Activated effector memory CD4-positive, alpha-beta T cell treated with anti-CD3 and anti-CD28 coated beads, Interleukin-2, amount 50 U/mL, for 16 hours (primary cell): ENCODE data around the gene FUT7.
"Not testable (repeated sequence)": the region's sequence is repeated elsewhere in the genome, so short reads cannot be mapped to it uniquely, and the experiment has no call there.

Source experiments
- DNase-seq: peaks from one replicate; pipeline ENCODE4 v3.0.0-alpha.2; 2020

Gene FUT7

DNA sequence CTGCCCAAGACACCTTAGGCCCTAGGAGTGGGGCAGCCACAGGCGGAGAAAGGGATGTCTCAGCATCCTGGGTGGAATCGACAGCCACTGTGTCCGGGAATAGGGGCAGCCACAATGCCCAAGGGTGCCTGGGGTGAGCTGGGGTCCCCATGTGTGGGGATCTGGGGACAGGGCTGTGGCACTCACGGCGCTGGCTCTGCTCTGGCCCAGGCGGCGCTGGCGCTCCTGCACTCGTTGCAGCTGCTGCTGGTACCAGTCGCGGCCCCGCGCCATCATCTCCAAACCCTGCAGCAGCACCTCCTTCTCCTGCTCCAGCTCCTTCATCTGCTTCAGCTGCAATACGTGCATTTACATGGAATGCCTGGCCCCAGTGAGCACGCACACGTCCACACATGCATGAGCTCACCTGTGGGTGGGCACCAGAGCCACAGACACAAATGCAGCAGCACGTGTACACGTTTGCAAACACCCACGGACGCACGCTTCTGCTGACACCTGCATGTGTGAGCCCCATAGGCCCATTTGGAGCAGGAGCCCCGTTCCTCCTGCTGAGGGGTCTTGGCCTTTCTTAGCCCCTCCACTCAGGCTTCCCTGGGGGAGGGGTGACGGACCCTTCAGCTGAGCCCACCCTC is 33.6 kb upstream of the FUT7 start:
- DNase-seq = no peak

DNA sequence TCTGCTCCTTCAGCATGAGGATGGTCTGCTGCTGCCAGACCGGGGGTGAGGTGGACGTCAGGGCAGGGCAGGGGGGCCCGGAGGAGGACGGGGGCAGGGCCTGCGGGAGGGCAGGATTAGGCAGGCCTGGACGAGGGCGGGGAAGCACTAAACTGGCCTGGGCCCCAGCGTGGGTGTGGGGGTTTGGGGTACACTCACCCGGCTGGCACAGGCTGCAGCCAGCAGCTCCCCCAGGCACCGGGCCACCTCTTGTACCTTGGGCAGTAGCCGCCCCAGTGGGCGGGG is 32.9 kb upstream of the FUT7 start:
- DNase-seq = no peak

DNA sequence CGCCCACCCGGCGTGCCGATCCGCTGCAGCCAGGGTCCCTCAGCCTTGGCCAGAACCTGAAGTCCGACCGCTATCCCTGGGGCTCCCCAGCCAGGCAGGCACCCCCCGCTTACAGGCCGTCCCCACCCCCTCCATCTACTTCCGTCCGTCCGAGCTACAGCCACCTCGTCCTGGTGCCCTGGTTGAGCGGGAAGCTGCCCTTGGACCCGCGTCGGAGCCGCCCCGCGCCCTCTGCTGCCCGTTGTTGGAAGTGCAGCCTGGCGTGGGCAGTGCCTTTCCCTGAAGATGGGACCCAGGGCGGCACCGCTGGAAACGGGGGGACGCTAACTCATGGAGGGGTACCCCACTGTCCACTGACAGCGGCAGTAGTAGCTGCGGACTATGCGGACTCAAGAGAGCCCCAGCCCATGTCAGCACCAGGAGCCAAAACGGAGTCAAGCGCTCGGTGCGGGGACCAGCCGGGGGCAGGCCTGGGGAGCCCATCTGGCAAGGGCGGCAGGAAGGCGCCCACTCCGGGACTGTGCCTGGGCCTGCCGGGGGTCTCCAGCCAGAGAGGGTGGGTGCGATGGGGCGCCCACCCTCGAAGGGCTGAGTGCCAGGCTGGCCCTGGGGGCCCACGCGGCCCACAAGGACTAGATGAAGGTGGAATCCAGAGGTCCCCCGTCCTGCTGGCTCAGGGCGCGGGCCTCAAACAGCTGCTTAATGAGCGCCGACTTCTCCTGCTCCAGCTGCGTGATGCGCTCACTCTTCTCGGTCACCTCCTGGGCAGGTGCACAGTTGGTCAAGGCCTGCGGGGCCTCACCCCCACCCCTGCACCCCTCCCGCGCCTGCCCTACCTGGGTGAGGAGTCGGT is 32.4 kb upstream of the FUT7 start:
- DNase-seq = peak; percentile 88

DNA sequence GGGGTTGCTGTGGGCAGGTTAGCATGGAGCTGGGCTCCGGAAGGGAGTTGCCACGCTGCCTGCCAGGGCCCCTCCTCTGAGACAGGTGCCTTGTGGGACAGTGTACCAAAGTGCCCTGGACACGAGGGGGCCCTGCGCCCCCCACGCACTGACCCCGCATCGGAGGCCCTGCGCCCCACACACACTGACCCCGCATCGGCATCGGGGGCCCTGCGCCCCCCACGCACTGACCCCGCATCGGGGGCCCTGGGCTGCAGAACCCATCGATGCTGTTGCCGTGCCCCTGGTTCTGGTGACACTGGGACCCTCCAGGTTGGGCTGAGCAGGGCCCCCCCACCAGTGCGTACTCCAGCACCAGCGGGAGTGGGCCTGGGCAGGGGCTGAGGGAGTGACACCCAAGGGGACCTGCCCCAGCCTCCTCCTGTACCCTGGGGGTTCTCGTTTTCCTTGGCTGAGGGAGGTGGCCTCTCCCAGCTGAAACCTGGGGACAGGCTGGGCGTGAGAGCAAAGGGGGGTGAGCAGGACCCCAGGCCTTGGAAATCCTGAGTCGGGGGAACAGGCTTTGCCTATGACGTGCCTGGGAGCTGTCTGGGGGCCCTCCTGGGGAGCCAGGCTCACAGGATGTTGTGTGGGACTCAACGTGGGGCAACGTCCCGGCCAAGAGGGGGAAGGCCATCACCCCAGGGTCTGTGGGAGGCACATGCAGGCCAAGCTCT is 31.6 kb upstream of the FUT7 start:
- no peak for DNase-seq

DNA sequence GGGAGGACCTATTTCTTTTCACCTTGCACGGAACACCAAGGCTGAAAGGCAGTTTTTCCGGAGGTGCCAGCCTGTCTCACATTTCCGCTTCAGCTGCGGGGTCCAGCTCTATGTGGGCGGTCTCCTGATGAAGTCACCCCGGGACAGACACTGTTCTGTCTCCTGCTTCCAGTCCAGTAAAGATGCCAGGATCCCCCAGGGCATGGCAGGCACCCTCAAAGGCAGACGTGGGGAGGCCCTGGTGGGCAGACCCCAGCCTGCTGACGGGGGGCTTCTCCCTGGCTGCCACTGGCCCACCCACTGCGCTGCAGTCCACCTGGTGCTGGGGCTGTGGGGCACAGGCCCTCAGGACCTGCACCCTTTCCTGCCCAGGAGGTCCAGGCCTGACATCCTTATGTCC is 30.9 kb upstream of the FUT7 start:
- not testable (repeated sequence) for DNase-seq

DNA sequence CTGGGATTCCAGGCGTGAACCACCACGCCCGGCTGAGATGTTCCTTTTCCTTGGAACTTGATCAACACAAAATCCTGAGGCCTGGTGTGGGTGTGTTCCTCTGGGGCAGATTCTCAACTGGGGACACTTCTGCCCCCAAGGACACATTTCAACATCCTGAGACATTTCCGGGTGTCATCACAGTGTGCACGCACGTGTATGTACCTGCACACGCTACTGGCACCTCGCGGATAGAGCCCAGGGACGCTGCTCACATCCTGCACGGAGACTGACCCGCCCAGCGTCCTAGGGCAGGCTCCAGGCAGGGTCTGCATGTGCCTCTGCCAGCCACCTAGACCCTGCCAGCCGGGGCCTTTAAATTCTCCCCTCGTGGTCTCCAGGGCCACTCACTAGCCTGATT is 30.5 kb upstream of the FUT7 start:
- no peak for DNase-seq

DNA sequence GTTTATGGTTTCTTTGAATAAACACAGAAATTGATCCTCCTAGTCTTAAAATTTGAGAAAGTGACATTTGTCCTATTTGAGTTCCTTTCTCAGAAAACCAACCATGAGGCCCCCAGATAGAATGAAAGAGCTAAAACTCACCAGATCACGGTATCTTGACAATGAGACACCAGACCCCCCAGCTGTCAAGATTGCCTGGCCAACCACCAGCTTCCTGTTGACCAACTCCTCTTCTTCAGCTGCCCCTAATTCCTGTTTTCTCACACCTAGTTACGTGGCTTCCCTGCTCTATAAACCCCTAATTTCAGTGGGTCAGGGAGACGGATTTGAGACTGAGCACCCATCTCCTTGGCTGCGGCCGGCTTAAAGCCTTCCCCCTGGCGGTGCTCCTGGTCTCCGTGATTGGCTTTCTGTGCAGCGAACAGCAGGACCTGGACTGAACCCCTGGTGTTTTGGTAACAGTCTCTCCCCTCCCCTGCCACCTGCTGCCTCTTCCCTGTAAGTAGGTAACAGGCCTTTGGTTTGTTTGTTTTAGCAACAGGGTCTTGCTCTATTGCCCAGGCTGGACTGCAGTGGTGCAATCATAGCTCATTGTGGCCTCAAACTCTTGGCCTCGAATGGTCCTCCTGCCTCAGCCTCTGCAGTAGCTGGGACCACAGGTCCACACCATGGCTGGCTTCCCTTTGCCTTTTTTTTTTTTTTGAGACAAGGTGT is 26.8 kb upstream of the FUT7 start:
- no peak for DNase-seq

DNA sequence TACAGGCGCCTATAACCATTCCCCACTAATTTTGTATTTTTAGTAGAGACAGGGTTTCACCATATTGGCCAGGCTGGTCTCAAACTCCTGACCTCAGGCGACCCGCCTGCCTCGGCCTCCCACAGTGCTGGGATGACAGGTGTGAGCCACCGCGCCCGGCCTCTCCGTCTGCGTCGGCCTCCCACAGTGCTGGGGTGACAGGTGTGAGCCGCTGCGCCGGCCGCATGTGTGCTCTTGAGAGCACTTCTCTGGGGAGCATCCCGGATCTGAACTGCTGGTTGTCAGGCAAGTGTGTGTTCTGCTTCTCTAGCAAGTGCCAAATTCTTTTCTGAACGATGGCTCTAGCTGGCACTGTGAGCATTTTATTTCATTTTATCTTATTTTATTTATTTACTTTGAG is 25.7 kb upstream of the FUT7 start:
- no peak for DNase-seq

DNA sequence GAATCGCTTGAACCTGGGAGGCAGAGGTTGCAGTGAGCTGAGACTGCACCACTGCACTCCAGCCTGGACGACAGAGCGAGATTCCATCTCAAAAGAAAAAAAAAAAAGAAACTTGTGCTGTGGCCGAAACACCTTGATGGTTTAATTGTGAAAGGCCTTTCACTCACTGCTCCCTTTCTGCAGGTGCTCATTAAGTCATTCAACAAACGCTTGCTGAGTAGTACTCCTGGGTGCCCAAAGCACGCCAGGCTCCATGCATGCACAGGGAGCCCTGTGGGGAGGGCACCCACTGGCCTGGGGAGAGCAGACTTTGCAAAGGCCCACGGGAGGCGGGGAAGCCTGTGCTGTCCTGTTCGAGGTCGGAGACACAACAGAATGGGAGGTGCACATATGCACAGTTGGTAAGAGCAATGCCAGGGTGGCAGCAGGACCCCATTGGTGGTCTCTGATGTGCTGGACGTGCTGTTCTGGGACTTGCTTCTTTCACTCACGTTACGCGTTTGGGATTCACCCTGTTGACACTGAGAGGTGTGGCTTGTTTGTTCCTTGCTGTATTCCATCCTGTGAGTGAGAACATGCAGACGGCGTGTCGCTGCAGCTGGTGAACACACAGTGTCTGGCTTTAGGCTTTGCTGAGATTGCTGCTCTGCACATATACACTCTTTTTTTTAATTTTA is 25.0 kb upstream of the FUT7 start:
- no peak for DNase-seq

DNA sequence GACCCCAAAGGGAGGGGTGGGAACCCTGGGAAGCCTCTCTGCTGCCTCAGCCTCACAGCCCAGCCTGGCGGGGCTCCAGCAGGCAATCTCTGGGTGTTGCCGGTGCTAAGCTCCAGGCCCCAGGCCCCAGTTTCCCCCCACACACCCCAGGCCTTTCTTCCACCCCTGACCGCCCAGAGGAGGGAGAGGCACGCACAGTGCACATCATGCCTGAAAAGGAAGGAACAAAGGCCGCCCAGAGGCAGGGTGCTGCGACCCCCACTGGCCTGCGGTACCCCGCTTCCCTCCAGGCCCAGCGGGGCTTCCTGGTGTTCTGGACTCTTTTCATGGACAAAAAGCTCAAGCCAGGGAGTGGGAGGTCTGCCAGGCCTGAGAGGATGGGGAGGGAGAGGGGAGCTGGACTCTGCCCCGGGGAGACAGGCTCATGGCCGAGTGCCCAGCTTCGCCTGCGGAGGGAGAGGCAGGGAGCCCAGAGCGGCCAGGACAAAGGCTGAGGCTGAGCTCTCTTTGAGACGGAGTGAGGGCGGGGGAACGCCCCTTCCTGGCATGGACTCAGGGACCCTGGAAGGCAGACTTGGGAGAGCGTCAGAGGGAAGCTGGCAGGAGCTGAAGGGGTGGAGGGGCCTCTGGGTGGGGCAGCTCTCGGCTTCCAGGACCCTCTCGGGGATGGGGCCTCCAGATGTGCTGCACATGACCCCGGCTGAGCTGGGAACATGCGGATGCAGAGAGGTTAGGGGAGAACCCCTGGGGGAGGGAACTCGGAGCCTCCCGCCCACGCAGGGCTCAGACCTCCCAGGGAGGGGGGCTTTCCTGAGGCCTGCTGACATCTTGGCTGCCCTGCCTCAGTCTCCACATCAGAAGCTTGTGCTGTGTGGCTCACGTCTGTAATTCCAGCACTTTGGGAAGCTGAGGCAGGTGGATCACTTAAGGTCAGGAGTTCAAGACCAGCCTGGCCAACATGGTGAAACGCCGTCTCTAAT is 23.8 kb upstream of the FUT7 start:
- no peak for DNase-seq

DNA sequence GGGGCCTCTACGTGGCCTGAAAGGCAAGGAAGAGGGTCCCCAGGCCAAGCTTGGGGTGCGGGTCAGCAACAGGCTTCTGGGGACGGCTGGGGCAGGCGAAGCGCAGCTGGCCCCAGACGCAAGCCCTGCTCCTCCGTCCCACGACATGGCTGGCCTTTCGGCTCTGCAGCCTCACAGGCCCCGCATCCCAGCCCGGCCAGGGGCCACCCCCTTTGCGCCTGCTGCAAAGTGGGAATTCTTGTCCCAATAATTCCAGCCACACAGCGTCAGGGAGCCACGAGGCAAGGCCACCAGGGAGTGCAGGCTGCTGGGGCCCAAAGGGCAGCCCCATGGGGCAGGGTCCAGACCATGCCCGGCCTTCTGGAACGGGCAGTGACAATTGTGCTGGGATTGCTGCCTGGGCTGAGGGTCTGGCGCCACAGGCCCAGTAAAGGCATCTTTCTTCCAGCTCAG is 23.1 kb upstream of the FUT7 start:
- no peak for DNase-seq

DNA sequence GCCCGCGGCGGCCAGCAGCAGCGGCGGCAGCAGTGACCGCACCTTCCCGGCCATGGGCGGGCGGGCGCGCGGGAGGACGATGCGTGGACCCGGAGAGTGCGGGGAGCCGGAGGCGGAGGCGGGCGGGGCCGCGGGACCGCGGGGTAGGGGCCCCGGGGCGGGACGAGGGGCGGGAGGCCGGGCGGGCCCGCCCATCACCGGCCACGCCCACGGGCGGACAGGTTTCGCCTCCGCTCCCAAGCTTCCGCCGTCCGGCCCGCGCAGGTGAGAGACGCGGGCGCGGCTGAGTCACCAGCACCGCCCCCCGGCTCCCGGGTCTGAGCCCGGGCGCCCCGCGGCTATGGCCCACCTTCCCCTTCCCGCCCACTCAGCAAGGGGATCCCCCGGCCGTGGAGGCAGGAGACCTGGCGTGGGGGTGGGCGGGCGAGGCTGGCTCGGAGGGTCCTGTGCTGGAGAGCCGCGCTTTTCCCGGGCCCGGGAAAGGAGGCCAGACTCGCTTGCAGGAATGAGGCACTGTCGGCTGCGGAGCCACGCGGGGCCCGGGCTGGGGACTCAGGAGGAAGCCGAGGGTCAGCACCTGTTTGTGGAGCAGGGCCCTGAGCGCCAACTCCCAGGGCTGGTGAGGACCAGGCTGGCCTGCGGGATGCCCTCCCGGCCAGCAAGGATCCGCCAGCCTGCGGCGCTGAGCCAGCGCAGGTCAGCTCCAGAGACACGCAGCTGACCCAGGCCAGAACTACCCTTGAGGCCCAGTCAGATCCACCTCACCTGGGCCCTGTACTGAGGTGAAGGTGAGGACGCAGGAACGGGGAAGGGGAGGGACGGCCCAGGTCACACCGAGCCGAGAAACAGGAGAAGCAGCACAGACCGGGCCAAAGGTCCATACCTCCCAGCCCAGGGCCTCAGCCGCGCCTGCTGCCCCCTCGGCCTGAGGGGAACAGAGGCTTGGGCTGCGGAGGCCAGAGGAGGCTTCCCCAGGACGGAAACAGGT is 22.4 kb upstream of the FUT7 start, which contains the start of gene ENTPD2:
Gene ENTPD2 (minus strand): TSS at position 118 of the 988 bp plus-strand sequence. CDS start 64 bp downstream, at position 54.
- DNase-seq = peak; percentile 81

DNA sequence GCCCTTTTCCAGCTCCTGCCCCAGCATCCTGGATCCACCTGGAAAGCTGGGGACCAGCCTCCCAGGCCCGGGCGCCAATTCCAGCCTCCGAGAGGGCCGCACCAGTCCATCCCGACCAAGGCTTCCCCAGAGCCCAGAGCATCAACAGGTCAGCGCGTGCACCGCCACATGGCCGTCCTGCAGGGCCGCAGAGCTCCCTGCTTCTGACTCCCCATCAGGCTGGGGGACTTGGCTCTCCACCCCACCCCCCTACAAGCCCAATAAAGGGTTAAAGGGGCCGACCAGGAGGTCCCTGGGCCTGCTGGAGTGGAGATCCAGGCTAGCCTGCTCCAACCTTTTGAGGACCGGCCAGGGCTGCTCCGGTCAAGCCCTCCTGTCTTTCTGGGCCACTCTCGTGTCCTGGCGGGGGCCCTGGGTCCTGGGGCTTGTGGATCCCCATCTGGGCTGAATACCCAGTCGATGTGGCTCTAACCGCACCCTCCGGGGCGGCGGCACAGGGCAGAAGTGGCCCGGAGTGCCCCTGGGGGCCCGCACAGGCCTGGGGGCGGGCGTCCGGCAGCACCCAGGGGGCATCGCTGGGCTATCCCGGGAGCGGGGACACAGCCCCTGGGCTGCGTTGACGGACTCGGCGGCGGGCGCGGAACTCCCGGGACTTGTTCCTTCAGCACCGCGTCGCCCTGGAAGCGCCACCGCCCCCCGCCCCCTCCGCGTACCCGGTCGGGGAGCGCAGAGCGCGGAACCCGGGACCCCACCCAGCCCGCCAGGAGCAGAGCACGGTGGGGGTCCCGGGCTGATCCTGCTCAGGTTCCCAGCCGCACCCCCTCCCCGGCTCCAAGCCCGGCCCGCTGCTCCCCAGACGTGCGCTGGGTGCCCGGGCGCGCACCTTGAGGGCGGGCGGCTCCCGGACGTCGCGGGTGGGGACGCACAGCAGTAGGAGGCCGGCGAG is 21.4 kb upstream of the FUT7 start:
- no peak for DNase-seq

DNA sequence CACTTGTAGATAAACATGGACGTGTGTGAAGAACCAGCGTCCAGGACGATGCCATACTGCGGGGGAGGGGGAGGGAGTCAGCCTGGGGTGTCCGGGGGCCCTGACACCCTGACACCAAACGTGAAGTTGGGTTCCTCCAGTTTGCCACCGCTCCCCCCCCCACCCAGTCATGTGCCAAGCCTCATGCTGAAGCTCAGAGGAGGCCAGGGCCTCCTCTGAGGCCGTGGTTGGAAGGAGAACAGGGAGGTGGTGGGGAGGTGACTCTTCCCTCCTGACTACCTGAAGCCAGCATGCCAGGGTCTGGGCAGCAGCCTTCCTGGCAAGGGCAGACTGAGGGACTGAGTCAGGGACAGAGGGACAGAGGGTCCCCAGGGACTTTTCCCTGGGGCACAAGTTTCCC is 20.4 kb upstream of the FUT7 start:
- DNase-seq = no peak

DNA sequence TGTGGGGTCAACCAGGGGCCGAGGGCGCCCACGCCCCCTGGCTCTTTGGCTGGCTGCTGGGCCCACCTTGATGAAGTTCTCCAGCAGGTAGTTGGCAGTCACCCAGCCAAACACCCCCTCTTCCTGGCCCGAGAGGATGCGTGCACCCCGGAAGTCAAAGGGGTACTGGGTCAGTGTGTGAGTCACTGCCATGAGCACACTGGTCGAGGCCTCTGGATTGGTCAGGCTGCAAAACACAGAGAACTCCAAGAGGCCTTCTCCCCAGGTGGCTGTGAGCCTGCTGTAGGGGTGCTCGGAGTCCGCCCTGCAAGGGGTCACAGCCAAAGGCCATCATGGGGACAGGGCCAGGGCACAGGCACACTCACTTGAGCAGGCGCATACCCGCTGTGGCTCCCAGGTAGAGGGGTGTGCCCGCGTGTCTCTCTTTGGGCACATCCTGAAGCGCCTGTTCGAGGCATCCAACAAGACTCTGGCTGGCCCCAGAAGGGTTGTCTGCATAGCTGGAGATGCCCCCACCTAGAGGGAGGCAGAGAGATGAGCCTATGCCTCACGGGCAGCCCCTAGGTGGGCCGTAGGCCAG is 19.3 kb upstream of the FUT7 start:
- no peak for DNase-seq

DNA sequence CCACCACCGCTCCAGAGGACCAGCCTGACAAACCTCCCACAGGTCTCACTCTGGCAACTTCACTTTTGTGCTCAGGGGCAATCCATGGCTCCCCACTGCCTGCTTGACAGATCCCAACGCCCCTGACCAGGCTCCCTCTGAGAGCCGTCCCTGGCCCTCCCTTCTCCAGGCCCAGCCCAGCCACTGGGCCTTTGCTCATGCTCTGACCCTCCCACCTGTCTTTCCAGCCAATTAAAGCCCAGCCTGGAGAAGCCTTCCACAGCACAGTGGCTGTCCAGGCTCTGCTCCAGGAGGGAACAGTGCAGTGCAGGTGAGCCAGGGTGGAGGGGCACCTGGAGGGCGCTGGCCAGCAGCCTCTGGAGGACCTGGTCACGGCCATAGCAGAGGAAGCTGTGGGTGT is 18.7 kb upstream of the FUT7 start:
- no peak for DNase-seq

DNA sequence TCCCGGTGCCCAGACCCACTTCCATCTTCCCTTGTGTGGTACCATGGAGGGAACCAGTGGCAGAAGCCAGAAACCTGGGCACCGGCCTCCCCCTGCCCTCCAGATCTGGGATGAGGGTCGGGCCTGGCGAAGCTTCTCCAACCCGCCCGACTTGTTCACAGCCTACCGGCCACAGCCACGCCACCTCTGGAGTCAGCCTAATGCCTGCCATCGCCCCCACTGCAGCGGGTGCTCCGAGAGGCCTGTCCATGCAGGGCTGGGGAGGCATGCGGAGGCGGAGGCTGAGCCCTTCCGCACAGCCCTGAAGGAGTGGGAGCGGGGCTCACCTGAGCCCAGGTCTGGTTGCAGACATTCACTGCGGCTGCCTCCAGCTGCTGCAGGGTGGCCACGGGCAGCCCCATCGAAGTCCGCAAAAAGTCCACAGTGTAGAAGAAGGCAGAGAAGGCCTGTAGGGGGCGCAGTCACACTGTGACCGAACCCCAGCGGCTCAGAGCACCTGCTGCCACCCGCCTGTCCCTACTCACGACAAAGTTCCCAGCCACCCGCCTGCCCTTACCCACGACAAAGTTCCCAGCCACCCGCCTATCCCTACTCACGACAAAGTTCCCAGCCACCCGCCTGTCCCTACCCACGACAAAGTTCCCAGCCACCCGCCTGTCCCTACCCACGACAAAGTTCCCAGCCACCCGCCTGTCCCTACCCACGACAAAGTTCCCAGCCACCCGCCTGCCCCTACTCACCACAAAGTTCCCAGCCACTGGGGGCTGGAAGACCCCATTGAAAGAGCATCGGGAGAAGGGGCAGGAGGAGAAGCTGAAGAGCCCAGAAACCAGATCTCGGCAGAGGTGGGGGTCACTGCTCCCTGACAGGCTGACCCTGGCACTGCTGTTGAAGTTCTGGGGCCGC is 17.9 kb upstream of the FUT7 start:
- peak; percentile 85 for DNase-seq
